ENCODE results near the gene BICD1.

BICD1 gene

GRCh38 chr12:32201096-32201495 is 94.4 kb downstream of the BICD1 start:
- H3K4me3 ChIP-seq (ENCODE audit: low read depth, low read length): no peak overlapping the region
- TF ChIP-seq, protein P1, sequence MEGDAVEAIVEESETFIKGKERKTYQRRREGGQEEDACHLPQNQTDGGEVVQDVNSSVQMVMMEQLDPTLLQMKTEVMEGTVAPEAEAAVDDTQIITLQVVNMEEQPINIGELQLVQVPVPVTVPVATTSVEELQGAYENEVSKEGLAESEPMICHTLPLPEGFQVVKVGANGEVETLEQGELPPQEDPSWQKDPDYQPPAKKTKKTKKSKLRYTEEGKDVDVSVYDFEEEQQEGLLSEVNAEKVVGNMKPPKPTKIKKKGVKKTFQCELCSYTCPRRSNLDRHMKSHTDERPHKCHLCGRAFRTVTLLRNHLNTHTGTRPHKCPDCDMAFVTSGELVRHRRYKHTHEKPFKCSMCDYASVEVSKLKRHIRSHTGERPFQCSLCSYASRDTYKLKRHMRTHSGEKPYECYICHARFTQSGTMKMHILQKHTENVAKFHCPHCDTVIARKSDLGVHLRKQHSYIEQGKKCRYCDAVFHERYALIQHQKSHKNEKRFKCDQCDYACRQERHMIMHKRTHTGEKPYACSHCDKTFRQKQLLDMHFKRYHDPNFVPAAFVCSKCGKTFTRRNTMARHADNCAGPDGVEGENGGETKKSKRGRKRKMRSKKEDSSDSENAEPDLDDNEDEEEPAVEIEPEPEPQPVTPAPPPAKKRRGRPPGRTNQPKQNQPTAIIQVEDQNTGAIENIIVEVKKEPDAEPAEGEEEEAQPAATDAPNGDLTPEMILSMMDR (IDR thresholded peaks at IDR 0.05; ENCODE audit: low read depth, low read length): no peak

GRCh38 chr12:32201976-32202375 is 95.3 kb downstream of the BICD1 start:
- TF ChIP-seq, protein P1 (IDR thresholded peaks at IDR 0.05; ENCODE audit: low read depth, low read length): no peak
- no peak overlapping the region for H3K4me3 ChIP-seq (ENCODE audit: low read depth, low read length)

GRCh38 chr12:32205731-32206130 is 99.1 kb downstream of the BICD1 start:
- TF ChIP-seq, protein P1 (IDR thresholded peaks at IDR 0.05; ENCODE audit: low read depth, low read length): no peak
- H3K4me3 ChIP-seq (ENCODE audit: low read depth, low read length): no peak overlapping the region

DNA sequence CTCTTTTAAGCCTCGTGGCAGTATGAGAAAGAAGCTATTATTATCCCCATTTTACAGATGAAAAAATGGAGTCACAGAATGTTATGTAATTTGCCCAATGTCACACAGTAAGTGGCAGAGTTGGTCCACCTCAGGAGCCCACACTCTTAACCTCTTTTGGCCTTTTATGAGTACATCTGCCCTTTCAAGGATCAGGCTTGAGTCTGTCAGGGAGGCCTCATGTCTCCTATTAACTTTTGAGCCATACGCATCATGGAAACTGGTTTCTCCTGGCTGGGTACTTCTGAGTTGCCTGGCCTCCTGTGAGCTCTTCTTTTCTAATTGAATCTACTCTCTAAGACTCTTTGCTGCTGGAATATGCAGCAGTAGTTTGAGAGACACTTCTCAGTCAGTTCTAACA is 101.7 kb downstream of the BICD1 start:
- H3K4me3 ChIP-seq (ENCODE audit: low read depth, low read length): no peak overlapping the region
- TF ChIP-seq, protein P1 (IDR thresholded peaks at IDR 0.05; ENCODE audit: low read depth, low read length): no peak

- H3K4me3 ChIP-seq (ENCODE audit: low read depth, low read length): no peak overlapping the region
- TF ChIP-seq, protein P1 (IDR thresholded peaks at IDR 0.05; ENCODE audit: low read depth, low read length): no peak
These were observed 104.6 kb downstream of the BICD1 start for GRCh38 chr12:32211066-32211899.

DNA sequence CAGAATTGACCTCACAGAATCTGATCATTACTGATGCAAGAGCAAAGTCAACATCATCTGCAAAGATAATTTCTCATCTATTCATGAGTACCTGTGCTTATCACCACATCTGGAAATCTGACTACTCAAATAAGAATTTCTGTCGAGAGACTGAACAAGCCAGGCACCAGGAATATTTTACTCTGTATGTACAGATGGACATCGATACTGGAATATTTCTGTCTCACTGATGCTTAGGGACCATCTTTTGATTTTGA is 105.2 kb downstream of the BICD1 start:
- TF ChIP-seq, protein P1 (IDR thresholded peaks at IDR 0.05; ENCODE audit: low read depth, low read length): no peak

GRCh38 chr12:32214723-32215122 is 108.1 kb downstream of the BICD1 start:
- TF ChIP-seq, protein P1 (IDR thresholded peaks at IDR 0.05; ENCODE audit: low read depth, low read length): no peak
- no peak overlapping the region for H3K4me3 ChIP-seq (ENCODE audit: low read depth, low read length)

More for the DNA sequence above, 105.2 kb downstream of the BICD1 start:
- H3K4me3 ChIP-seq (ENCODE audit: low read depth, low read length): no peak overlapping the region
